T-helper 22 cell (primary cell): ENCODE results near the gene TUBB1.
"Not testable (repeated sequence)": the region's sequence is repeated elsewhere in the genome, so short reads cannot be mapped to it uniquely, and the experiment has no call there.

Source experiments
- DNase-seq: peaks from one replicate; pipeline ENCODE4 v3.0.0-alpha.2; 2020; ENCODE audit warnings: low read depth

TUBB1 gene

DNA sequence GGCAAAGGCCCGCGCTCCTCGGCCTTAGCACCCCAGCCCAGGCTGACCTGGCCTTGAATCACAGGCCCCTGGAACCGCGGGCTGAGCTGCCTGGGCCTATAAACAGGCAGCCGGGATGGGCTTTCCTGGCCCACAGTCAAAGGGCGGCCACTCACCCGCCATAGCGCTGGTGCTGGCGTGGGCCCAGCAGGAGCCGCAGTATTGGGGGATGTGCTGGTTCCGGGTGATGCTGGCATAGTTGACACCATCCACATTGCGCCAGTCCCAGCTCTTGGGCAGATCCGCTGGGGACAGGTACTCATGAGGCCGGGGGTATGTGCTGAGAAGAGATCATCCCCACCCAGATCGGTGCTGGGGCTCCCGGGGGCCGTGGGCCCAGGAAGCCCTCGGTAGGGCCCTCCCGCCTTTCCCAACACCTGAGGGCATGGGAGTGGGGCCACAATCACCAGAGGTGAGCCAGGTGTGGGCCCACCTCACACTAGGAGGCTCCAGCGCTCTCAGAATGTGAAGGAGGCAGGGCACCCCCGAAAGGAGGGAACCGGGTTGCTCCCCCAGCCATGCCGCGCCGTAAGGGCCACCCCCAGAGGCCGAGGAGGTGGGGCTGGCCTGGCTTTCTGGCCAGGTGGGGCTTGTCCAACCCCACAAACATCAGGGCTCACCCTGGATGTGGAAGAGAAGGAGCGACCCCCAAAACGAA, 12.9 kb upstream of the TUBB1 start:
- DNase-seq: no peak

DNA sequence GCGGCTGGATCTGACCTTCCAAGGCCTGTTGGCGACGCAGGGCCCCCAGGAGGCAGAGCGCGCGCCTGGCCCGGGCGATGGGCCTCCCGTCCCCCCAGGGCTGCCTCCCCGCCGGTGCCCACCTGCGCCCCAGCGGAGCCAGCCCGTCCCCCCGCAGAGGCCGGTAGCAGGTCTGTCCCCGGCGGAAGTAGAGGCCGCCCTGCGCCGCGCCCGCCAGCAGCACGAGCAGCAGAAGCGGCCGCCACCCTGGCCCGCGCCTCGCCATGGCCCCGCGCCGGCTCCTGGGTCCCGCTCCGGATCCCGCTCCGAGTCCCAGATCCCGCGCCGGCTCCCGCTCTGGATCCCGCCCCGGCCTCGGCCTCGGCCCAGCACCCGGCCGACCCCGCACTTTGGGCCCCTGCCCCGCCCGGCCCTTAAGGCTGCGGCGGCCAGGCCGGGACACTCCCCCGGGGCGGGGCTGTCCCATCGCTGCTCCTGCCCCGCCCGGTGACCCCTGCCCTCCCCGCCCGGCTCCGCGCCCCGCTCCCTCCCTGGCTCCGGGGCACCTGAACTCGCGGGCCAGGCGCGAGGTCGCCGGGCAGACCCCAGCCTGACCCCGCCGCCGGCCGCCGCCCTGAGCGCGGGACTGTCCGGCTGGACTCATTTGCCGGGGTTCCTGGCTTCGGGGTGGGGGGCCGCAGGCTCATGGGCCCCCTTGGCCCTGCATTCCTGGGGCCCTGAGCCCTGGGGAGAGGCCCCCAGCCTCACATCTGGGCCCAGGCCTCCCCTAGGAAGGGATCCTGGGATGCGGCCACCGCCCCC, 12.2 kb upstream of the TUBB1 start, which contains the start of gene CTSZ:
CTSZ (minus strand) TSS at position 391 of the 801 bp plus-strand sequence; CDS start at position 265, 126 bp downstream.
- peak; percentile 23 for DNase-seq

DNA sequence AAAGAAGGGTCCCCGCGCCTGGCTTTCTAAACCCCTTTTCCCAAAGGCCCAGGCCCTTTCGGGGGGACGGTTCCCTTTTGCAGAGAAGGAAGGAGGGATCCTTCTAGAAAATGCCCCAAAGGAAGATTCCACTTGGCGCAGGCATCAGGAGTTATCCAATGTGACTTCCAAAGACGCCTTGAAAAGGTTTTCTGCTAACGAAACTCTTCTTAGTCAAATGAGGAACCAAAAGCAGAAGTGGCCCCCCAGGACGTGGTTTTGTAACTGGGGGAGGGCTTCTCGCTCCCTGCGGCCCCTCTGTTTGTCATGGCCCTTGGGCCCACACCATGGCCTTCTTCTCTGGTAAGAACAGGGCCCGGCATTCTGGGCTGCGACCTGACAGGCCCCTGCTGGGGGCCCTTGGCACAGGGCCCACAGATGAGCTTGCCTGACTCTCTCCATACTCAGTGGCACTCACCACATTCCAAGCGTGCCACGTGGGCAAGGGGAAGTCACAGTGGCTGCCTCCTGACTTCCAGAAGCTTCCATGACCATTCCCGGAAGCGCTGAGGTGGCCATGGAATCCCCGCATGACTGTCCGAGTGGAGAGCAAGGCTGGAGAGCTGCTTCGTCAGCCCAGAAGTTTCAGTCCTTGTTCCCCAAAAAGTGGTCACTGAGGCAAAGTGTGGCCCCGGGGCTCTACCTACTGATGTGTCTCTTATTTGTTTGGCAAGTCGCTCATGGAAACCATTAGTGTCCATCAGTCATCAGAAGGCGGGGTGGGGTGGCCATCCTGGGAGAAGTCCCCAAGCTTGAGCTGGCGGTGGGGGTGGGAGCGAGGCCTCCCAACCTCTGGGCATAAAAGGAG, 11.3 kb upstream of the TUBB1 start:
- DNase-seq: no peak

GRCh38 chr20:59008715-59009336, 10.4 kb upstream of the TUBB1 start:
- DNase-seq: no peak

DNA sequence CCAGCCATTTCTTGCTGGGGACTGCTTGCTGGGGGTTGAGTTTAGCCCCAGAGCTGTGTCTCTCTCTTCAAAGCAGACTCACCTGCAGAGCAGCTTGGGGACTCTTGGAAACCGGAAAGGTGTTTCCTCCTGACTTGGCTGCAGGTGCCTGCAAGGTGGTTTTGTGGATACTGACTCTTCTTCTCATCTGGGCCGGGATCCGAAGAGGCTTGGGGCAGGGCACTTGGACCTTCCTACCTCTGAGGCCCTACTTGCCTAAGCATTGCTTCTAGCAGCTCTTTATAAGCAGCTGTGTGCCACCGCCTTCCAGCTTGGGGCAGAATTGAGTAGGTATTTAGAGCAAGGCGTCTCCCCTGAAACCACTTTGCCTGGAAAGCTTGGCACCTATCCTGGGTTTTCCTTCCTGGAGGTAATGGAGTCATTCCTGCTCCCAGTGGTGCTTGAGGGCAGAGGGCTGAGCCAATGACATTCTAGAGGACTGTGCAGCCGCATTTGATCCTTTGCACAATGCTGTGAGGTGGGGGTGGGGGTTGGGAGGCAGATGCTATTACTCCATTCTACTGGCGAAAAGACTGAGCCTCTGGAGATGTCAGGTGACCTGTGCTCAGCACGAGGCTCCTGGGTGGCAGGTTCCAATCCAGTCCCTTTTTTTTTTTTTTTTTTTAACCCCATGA, 8.8 kb upstream of the TUBB1 start:
- DNase-seq: no peak

GRCh38 chr20:59010995-59011873, 8.0 kb upstream of the TUBB1 start:
- DNase-seq: no peak

GRCh38 chr20:59011874-59012157, 7.4 kb upstream of the TUBB1 start:
- DNase-seq: not testable (repeated sequence)

DNA sequence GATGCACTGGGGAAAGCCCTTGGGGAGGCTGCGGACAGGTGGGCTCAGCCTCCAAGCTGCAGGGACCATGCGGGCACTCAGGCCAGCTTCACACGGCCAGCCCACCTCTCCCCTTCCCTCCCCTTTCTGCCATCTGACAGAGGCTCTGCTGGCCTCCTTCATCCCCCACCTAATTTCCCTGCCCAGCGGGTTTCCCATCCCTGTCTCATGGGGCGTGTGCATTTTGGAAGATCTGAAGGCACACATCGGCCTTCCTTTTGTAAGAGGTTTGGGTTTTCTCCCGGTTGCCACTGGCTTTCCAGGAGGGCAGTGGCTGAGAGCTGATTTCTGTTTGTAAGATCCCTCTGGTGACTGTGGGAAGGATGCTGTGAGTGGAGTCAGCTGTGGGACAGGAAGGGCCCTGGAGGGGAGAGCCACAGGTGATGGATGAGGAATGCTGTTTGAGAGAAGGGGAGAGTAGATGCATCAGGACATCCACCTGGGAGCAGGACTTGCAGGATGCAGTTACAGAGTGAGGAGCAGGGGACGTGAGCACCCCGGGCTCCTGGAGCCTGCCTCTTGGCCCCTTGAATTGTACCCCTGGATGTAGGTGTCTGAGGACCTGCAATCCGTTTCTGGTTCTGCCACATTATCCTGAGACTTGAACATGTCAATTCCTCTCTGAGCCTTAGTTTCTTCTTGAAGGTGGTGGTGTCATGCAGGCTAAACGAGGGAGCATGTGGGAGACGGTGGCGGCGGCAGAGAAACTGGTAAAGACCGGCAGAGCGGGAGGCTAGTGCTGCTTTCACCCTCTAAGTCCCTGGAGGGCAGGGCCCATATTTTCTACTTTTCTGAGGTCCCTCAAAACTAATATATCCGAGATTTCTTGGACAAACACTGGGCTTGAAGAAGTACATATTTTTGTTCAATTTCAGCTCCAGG, 5.9 kb upstream of the TUBB1 start:
- no peak for DNase-seq

DNA sequence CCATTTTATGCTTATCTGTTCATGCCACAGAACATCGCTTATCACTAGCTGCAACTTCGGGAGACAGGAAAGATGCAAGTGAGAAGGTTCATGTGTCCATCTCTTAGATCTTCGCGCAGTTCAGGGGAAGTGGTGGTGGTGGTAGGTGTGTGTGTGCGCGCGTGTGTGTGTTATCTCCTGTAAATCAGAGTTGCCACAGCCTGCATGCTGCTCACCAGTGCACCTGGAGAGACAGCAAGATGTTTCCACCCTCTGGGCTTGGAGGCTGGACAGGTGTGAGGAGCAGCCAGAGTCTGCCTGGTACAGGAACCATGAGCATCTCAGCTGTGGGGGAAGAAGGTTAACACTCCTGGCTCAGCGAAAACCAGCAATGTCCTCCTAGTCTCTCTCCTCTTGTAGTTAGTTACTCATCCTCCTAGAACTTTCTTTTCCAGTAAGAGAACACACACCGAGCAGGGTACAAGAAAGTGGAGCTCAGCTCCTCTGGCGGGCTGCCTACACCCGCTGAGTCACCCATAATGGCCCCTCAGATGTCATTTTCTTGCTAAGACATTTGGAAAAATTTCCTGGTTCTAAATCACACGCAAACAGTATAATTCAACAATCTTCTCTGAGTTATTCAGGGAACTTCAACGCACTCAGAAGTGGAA, 5.1 kb upstream of the TUBB1 start:
- DNase-seq: no peak

- DNase-seq: no peak
Measured at GRCh38 chr20:59014680-59015389, 4.4 kb upstream of the TUBB1 start.

- no peak for DNase-seq
Measured at GRCh38 chr20:59015411-59015810, 3.8 kb upstream of the TUBB1 start.

GRCh38 chr20:59015812-59016711, 3.2 kb upstream of the TUBB1 start:
- DNase-seq: no peak

GRCh38 chr20:59016795-59017492, 2.3 kb upstream of the TUBB1 start:
- no peak for DNase-seq

- DNase-seq: no peak
Measured at GRCh38 chr20:59017493-59018231, 1.6 kb upstream of the TUBB1 start.

- DNase-seq: no peak
Measured at GRCh38 chr20:59018817-59019216, 412 bp upstream of the TUBB1 start.

DNA sequence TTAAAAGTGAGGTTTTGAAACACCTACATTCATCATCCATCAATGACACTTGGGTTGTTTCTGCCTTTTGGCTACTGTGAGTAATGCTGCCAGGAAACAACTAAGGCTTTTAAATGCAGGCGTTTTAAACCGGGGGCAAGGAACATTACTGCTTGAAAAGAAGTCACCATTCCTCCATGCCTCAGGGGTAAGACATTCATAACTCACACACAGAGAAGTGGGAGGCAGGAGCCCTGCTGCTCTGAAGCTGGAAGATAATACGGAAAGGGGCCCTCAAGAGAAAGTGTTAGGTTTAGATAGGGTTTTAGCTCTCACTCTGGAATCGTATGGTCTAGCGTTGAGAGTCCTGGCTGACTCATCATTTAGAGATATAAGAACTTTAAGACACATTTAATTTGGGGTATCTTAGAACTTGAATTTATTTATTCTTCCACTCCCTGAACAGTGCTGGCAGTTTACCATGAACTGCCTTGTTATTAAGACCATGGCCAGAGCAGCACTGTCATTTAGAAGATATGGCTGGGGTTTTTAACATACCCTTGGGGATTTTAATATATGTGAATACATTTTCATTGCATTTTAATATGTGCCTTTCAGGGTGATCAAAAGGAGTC, 1.8 kb downstream of the TUBB1 start:
- DNase-seq: no peak
